ENCODE measurements around the gene PPP4R3A.

PPP4R3A gene

DNA sequence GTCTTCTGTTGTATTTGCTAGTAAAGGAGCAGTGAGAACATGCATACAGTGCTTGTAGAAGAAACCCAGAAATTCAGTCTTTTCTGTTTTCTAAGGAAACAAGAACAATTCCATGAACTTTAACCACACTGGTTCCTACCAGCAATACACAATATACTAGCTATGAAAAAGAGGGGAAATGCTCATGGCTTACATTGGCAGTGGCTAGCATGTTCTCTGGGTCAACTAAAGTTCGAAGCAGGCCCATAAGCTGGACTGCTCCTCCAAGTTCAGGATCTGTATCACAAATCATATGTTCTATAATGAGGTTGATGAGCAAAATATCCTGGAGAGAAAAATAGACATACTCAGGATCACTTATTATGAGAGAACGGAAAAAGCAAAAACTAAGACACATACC is 37.1 kb downstream of the PPP4R3A start:
- no CpG with 5 or more reads among the region's 2 CpGs for WGBS, 2 experiments (ENCODE audit: insufficient coverage in 2 of 2)
- no peaks in the 10 kb centered on the region for H3K4me1 ChIP-seq (ENCODE audit: control insufficient read depth, insufficient read depth, low read length, poor library complexity, severe bottlenecking)
- H3K27ac ChIP-seq (ENCODE audit: low read depth, low read length, severe bottlenecking) = no peak overlapping the region
- H3K36me3 ChIP-seq (ENCODE audit: control insufficient read depth, insufficient read depth, low read length) = peaks cover 92% of the 10 kb centered on the region
- no peaks in the 10 kb centered on the region for H3K9me3 ChIP-seq (ENCODE audit: control insufficient read depth, low read length)
- H3K4me3 ChIP-seq (ENCODE audit: extremely low read depth, insufficient read depth, low read length, poor library complexity, severe bottlenecking) = no peak overlapping the region

DNA sequence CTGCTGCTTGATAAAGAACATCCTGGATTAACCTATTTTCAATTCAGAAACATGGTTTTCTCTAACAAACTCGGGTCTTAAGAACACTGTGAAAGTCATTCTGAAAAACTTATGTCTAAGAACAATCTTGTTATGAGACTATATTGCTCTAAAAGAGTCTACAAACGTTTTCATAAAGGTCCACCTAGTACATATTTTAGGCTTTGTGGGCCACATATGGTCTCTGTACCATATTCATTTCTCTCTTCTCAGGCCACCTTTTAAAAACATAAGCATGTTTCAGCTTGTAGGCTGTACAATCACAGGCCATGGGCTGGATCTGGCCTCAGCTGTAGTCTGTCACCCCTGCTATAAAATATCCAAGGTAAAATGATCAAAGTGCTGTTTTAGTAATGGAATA is 39.9 kb downstream of the PPP4R3A start:
- H3K27ac ChIP-seq (ENCODE audit: low read depth, low read length, severe bottlenecking) = no peak overlapping the region
- H3K9me3 ChIP-seq (ENCODE audit: control insufficient read depth, low read length) = no peaks in the 10 kb centered on the region
- peaks cover 79% of the 10 kb centered on the region for H3K36me3 ChIP-seq (ENCODE audit: control insufficient read depth, insufficient read depth, low read length)
- no peak overlapping the region for H3K4me3 ChIP-seq (ENCODE audit: extremely low read depth, insufficient read depth, low read length, poor library complexity, severe bottlenecking)
- 90% methylated on average over 2 of the region's 2 CpGs; no CpG with 5 or more reads in 1 of the 2 experiments for WGBS, 2 experiments (ENCODE audit: insufficient coverage in 2 of 2)
- H3K4me1 ChIP-seq (ENCODE audit: control insufficient read depth, insufficient read depth, low read length, poor library complexity, severe bottlenecking) = no peaks in the 10 kb centered on the region

DNA sequence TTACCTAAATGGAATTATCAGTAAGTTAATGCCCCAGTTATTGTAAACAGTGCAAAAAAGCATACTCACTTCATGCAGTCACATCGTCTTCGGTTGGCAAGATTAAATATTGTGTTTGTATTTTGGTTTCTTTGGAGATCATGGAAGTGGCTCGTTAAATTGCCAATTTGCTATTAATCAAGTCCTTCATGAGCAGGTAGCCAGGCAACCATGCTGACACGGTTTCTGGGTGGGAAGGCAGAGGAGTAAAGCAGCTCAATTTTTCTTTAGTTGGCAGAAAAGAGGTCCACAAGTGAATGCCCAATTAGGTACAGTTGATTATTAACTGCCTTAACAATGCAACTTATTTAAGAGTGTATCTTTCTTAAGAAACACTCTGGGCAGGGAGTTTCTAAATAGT is 43.9 kb downstream of the PPP4R3A start:
- Histone ChIP-seq H3K36me3 (ENCODE audit: control insufficient read depth, insufficient read depth, low read length) (peaks cover 77% of the 10 kb centered on the region), H3K4me3 (ENCODE audit: extremely low read depth, insufficient read depth, low read length, poor library complexity, severe bottlenecking) (no peak overlapping the region), H3K4me1 (ENCODE audit: control insufficient read depth, insufficient read depth, low read length, poor library complexity, severe bottlenecking) (no peaks in the 10 kb centered on the region), H3K9me3 (ENCODE audit: control insufficient read depth, low read length) (no peaks in the 10 kb centered on the region), H3K27ac (ENCODE audit: low read depth, low read length, severe bottlenecking) (no peak overlapping the region)
- WGBS, 2 experiments (ENCODE audit: insufficient coverage in 2 of 2) = 86 to 96% methylated on average over 1 to 4 of the region's 4 CpGs

DNA sequence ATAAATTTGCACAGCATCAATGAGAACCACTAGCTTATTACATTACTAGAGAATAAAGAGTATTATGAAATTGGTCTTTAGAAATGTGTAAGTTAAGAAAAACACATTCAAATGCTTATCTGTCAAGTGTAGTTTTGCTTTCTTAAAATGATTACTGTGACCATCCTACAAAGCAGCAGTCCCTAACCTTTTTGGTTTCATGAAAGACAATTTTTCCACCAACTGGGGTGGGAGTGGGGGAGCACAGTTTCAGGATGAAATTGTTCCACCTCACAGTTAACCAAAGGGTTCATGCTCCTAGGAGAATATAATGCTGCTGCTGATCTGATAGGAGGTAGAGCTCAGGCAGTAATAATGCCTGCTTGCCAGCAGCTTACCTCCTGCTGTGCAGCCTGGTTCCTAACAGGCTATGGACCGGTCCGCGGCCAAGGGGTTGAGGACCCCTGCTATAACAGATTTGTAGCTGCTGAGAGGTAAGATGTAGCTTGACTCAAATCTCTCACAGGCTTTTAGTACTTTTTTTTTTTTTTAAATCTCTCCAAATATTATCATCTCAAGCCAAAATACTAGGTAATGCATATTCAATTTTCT is 45.4 kb downstream of the PPP4R3A start:
- H3K27ac ChIP-seq (ENCODE audit: low read depth, low read length, severe bottlenecking) = no peak overlapping the region
- H3K4me1 ChIP-seq (ENCODE audit: control insufficient read depth, insufficient read depth, low read length, poor library complexity, severe bottlenecking) = no peaks in the 10 kb centered on the region
- H3K4me3 ChIP-seq (ENCODE audit: extremely low read depth, insufficient read depth, low read length, poor library complexity, severe bottlenecking) = no peak overlapping the region
- WGBS, 2 experiments (ENCODE audit: insufficient coverage in 2 of 2) = no CpG with 5 or more reads among the region's 3 CpGs
- H3K36me3 ChIP-seq (ENCODE audit: control insufficient read depth, insufficient read depth, low read length) = peaks cover 79% of the 10 kb centered on the region
- no peaks in the 10 kb centered on the region for H3K9me3 ChIP-seq (ENCODE audit: control insufficient read depth, low read length)

DNA sequence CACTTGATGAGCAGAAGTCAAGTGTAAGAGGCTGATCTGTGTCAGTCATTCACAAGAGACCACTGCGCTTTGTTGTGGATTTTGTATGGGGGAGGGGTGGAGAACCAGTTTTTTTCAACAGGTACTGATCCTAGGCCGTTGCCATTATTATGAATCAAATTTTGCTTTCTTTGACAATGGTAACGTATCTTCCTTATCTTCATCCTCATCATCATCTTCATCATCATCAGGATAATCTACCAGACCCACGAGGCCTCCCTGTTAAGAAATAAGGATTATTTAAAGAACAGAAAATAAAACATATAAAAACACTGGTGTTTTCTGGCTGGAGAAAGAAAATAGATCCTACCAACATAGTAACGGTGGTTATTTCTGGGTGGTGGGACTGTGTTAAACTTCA is 51.5 kb downstream of the PPP4R3A start:
- H3K4me1 ChIP-seq (ENCODE audit: control insufficient read depth, insufficient read depth, low read length, poor library complexity, severe bottlenecking) = no peaks in the 10 kb centered on the region
- no peaks in the 10 kb centered on the region for H3K9me3 ChIP-seq (ENCODE audit: control insufficient read depth, low read length)
- H3K36me3 ChIP-seq (ENCODE audit: control insufficient read depth, insufficient read depth, low read length) = peaks cover 78% of the 10 kb centered on the region
- WGBS, 2 experiments (ENCODE audit: insufficient coverage in 2 of 2) = 94 to 100% methylated on average over 1 to 2 of the region's 5 CpGs
- H3K27ac ChIP-seq (ENCODE audit: low read depth, low read length, severe bottlenecking) = no peak overlapping the region
- H3K4me3 ChIP-seq (ENCODE audit: extremely low read depth, insufficient read depth, low read length, poor library complexity, severe bottlenecking) = no peak overlapping the region

- Histone ChIP-seq H3K9me3 (ENCODE audit: control insufficient read depth, low read length) (no peaks in the 10 kb centered on the region), H3K4me3 (ENCODE audit: extremely low read depth, insufficient read depth, low read length, poor library complexity, severe bottlenecking) (no peak overlapping the region), H3K27ac (ENCODE audit: low read depth, low read length, severe bottlenecking) (no peak overlapping the region), H3K4me1 (ENCODE audit: control insufficient read depth, insufficient read depth, low read length, poor library complexity, severe bottlenecking) (no peaks in the 10 kb centered on the region), H3K36me3 (ENCODE audit: control insufficient read depth, insufficient read depth, low read length) (peaks cover 55% of the 10 kb centered on the region)
- 83 to 100% methylated on average over 1 of the region's 1 CpG for WGBS, 2 experiments (ENCODE audit: insufficient coverage in 2 of 2)
Observed at GRCh38 chr14:91456283-91456682, 53.8 kb downstream of the PPP4R3A start.

GRCh38 chr14:91454580-91454979 is 55.5 kb downstream of the PPP4R3A start:
- H3K4me1 ChIP-seq (ENCODE audit: control insufficient read depth, insufficient read depth, low read length, poor library complexity, severe bottlenecking) = no peaks in the 10 kb centered on the region
- 100% methylated on average over 1 of the region's 3 CpGs for WGBS, 2 experiments (ENCODE audit: insufficient coverage in 2 of 2)
- H3K4me3 ChIP-seq (ENCODE audit: extremely low read depth, insufficient read depth, low read length, poor library complexity, severe bottlenecking) = no peak overlapping the region
- no peaks in the 10 kb centered on the region for H3K9me3 ChIP-seq (ENCODE audit: control insufficient read depth, low read length)
- peaks cover 38% of the 10 kb centered on the region for H3K36me3 ChIP-seq (ENCODE audit: control insufficient read depth, insufficient read depth, low read length)
- no peak overlapping the region for H3K27ac ChIP-seq (ENCODE audit: low read depth, low read length, severe bottlenecking)

GRCh38 chr14:91454155-91454554 is 56.0 kb downstream of the PPP4R3A start:
- Histone ChIP-seq H3K9me3 (ENCODE audit: control insufficient read depth, low read length) (no peaks in the 10 kb centered on the region), H3K27ac (ENCODE audit: low read depth, low read length, severe bottlenecking) (no peak overlapping the region), H3K36me3 (ENCODE audit: control insufficient read depth, insufficient read depth, low read length) (peaks cover 34% of the 10 kb centered on the region)

GRCh38 chr14:91453744-91454143 is 56.4 kb downstream of the PPP4R3A start:
- Histone ChIP-seq H3K4me1 (ENCODE audit: control insufficient read depth, insufficient read depth, low read length, poor library complexity, severe bottlenecking) (no peaks in the 10 kb centered on the region), H3K27ac (ENCODE audit: low read depth, low read length, severe bottlenecking) (no peak overlapping the region)

More at GRCh38 chr14:91454155-91454554, 56.0 kb downstream of the PPP4R3A start:
- H3K4me1 ChIP-seq (ENCODE audit: control insufficient read depth, insufficient read depth, low read length, poor library complexity, severe bottlenecking) = no peaks in the 10 kb centered on the region
- no peak overlapping the region for H3K4me3 ChIP-seq (ENCODE audit: extremely low read depth, insufficient read depth, low read length, poor library complexity, severe bottlenecking)

GRCh38 chr14:91444335-91445020 is 65.6 kb downstream of the PPP4R3A start:
- no peaks in the 10 kb centered on the region for H3K4me1 ChIP-seq (ENCODE audit: control insufficient read depth, insufficient read depth, low read length, poor library complexity, severe bottlenecking)
- no peaks in the 10 kb centered on the region for H3K36me3 ChIP-seq (ENCODE audit: control insufficient read depth, insufficient read depth, low read length)
- H3K27ac ChIP-seq (ENCODE audit: low read depth, low read length, severe bottlenecking) = no peak overlapping the region
- H3K9me3 ChIP-seq (ENCODE audit: control insufficient read depth, low read length) = no peaks in the 10 kb centered on the region
- H3K4me3 ChIP-seq (ENCODE audit: extremely low read depth, insufficient read depth, low read length, poor library complexity, severe bottlenecking) = no peak overlapping the region
- WGBS, 2 experiments (ENCODE audit: insufficient coverage in 2 of 2) = 100% methylated on average over 1 to 2 of the region's 6 CpGs

More at GRCh38 chr14:91453744-91454143, 56.4 kb downstream of the PPP4R3A start:
- 84 to 85% methylated on average over 4 to 5 of the region's 5 CpGs for WGBS, 2 experiments (ENCODE audit: insufficient coverage in 2 of 2)
- Histone ChIP-seq H3K36me3 (ENCODE audit: control insufficient read depth, insufficient read depth, low read length) (peaks cover 30% of the 10 kb centered on the region), H3K9me3 (ENCODE audit: control insufficient read depth, low read length) (no peaks in the 10 kb centered on the region), H3K4me3 (ENCODE audit: extremely low read depth, insufficient read depth, low read length, poor library complexity, severe bottlenecking) (no peak overlapping the region)

- Histone ChIP-seq H3K4me1 (ENCODE audit: control insufficient read depth, insufficient read depth, low read length, poor library complexity, severe bottlenecking) (no peaks in the 10 kb centered on the region), H3K36me3 (ENCODE audit: control insufficient read depth, insufficient read depth, low read length) (no peaks in the 10 kb centered on the region), H3K4me3 (ENCODE audit: extremely low read depth, insufficient read depth, low read length, poor library complexity, severe bottlenecking) (no peak overlapping the region), H3K9me3 (ENCODE audit: control insufficient read depth, low read length) (peaks cover 12% of the 10 kb centered on the region), H3K27ac (ENCODE audit: low read depth, low read length, severe bottlenecking) (no peak overlapping the region)
- WGBS, 2 experiments (ENCODE audit: insufficient coverage in 2 of 2) = 80 to 100% methylated on average over 1 of the region's 1 CpG
Observed at GRCh38 chr14:91439345-91439744, 70.8 kb downstream of the PPP4R3A start.
